T-cell (primary cell): Measurements from ENCODE around the gene ALPK3. TPM values are rescaled to one million over a fixed set of nuclear protein-coding genes. Genes with fewer than 3 reads are reported as not detected.

Source experiments
- ATAC-seq, 4 experiments: fragments of 200-7000 bp in 3 of 4; fragments of 150-1000 bp in 1 of 4; cut with Tn5 transposase; replicated peaks in 1 of 4; 1 replicate in 3 of 4; 2 replicates in 1 of 4; pipeline ENCODE4 v1.10.0; 2021; ENCODE audit warnings: moderate library complexity in 3 of 4, mild to moderate bottlenecking in 2 of 4, moderate number of reproducible peaks in 1 of 4
- CTCF ChIA-PET, 2 donors: fragments of 300-600 bp; sonication (Branson Sonifier 250); formaldehyde crosslinking; loops; one replicate each; lab custom pipeline; 2022; ENCODE audit warnings: antibody characterized with exemption in 2 of 2; lab: Charles Lee
- POLR2A ChIA-PET, 2 donors: fragments of 300-600 bp; sonication (Branson Sonifier 250); formaldehyde crosslinking; loops; one replicate each; lab custom pipeline; 2022; ENCODE audit warnings: antibody characterized with exemption in 2 of 2; lab: Charles Lee
- DNase-seq, 35 experiments: peaks; one replicate each; pipeline versions ENCODE4 v3.0.0 to v3.0.0-alpha.2; 2013 to 2023
- H3K27ac ChIP-seq: one replicate; pipeline ENCODE4 v1.5.1; 2013; ENCODE audit warnings: low read length
- H3K27me3 ChIP-seq, 2 experiments: replicated peaks in 1 of 2; 1 replicate in 1 of 2; 2 replicates in 1 of 2; pipeline versions ENCODE4 v1.6.1 to v1.7.0; 2013; ENCODE audit warnings: low read length in 1 of 2, mixed read lengths in 1 of 2; ENCODE audit not compliant: control insufficient read depth in 2 of 2, insufficient read depth in 2 of 2; ENCODE audit errors: extremely low read depth in 1 of 2
- H3K36me3 ChIP-seq, 2 donors: 1 replicate in 1 of 2; 2 replicates in 1 of 2; pipeline versions ENCODE4 v1.6.1 to v1.7.0; 2013; ENCODE audit warnings: low read length in 1 of 2; ENCODE audit not compliant: control insufficient read depth in 2 of 2, insufficient read depth in 1 of 2; ENCODE audit errors: extremely low read depth in 1 of 2
- H3K4me1 ChIP-seq, 2 experiments: 1 replicate in 1 of 2; 2 replicates in 1 of 2; pipeline versions ENCODE4 v1.6.1 to v1.7.0; 2013; ENCODE audit warnings: low read length in 2 of 2, mixed read lengths in 1 of 2; ENCODE audit not compliant: insufficient read depth in 2 of 2, control insufficient read depth in 1 of 2; ENCODE audit errors: extremely low read depth in 1 of 2
- H3K4me3 ChIP-seq, 2 donors: 1 replicate in 1 of 2; 2 replicates in 1 of 2; pipeline versions ENCODE4 v1.5.1 to v1.7.0; 2013; ENCODE audit warnings: mild to moderate bottlenecking in 2 of 2, low read length in 1 of 2, moderate library complexity in 1 of 2; ENCODE audit not compliant: control insufficient read depth in 1 of 2; ENCODE audit errors: extremely low read depth in 1 of 2
- H3K9me3 ChIP-seq: 2 replicates; pipeline ENCODE4 v1.7.0; 2013
- H3K27ac Mint-ChIP-seq, 2 donors: one replicate each; pipeline ENCODE4 v1.8.0; 2020 to 2021; ENCODE audit warnings: mild to moderate bottlenecking in 2 of 2, mixed read lengths in 2 of 2
- H3K27me3 Mint-ChIP-seq, 2 donors: one replicate each; pipeline ENCODE4 v1.8.0; 2021 to 2022; ENCODE audit warnings: mixed read lengths in 2 of 2
- H3K36me3 Mint-ChIP-seq: one replicate; pipeline ENCODE4 v1.8.0; 2021; ENCODE audit warnings: mixed read lengths
- H3K4me1 Mint-ChIP-seq, 3 donors: one replicate each; pipeline ENCODE4 v1.8.0; 2020 to 2022; ENCODE audit warnings: mixed read lengths in 3 of 3, mild to moderate bottlenecking in 1 of 3
- H3K4me3 Mint-ChIP-seq, 3 donors: one replicate each; pipeline ENCODE4 v1.8.0; 2020 to 2022; ENCODE audit warnings: mild to moderate bottlenecking in 3 of 3, mixed read lengths in 3 of 3, moderate library complexity in 3 of 3
- H3K9me3 Mint-ChIP-seq, 3 donors: one replicate each; pipeline ENCODE4 v1.8.0; 2020 to 2022; ENCODE audit warnings: mixed read lengths in 3 of 3
- whole genome bisulfite sequencing: methylation state at CpG from one replicate; pipeline ENCODE4 v1.1.5; 2013; ENCODE audit warnings: missing lambda C conversion rate; ENCODE audit not compliant: insufficient coverage; 5-methylcytosine and 5-hydroxymethylcytosine counted together
- total RNA-seq, 35 experiments: library from RNA in 6 of 35; stranded (reverse) in 6 of 35; fragments of 120-200 nt in 1 of 35; gene quantifications; one replicate each; pipeline versions ENCODE4 v1.2.1 to v1.2.4 and lab custom pipeline; 2013 to 2026

The ALPK3 gene
- total RNA-seq, 5 donors from 2014 or later (not counting 1 experiment from before 2014, with no cell fraction given) = 0.16 to 0.82 (median 0.22) TPM

GRCh38 chr15:84891339-84891738 is 74.2 kb downstream of the ALPK3 start:
- Mint-ChIP-seq H3K27me3 (peaks cover 4 to 6% of the 10 kb centered on the region in 2 donors), H3K4me3 (no peak overlapping the region), H3K36me3 (no peaks in the 10 kb centered on the region), H3K27ac (no peak overlapping the region), H3K4me1 (no peaks in the 10 kb centered on the region), H3K9me3 (no peaks in the 10 kb centered on the region)
- CTCF ChIA-PET = no interaction called here
- WGBS = 77% methylated on average over 6 of the region's 6 CpGs
- Histone ChIP-seq H3K36me3 (no peaks in the 10 kb centered on the region), H3K9me3 (no peaks in the 10 kb centered on the region), H3K4me1 (no peaks in the 10 kb centered on the region), H3K27me3 (peaks cover 0 to 40% of the 10 kb centered on the region in 2 experiments), H3K4me3 (no peak overlapping the region), H3K27ac (no peak overlapping the region)
- ATAC-seq = no peak
- POLR2A ChIA-PET = no interaction called here
- no peak for DNase-seq

DNA sequence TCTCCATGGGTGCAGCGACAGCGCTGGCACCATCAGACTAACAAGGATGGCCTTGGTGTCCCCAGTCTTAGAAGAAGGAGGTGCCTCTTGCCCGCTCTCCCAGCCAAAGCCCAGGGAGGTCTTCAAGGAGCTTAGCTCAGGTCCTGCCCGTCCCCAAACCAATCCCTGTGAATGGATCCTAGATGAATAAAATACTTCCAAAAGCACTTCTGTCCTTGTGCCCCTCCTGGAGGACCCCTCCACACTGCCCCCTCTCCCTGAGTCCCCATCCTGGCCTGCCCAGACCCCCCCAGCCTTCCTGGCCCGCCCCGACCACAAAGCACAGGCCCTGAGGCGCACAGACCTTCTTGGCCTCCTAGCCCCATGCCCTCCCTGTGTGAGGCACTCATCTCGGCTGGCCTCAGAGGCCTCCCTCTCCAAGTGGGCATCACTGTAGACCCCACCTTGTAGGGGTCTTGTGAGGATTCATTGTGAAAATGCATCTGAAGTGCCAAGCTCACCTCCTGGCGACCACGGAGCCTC is 75.7 kb downstream of the ALPK3 start:
- no peak overlapping the region for H3K27ac ChIP-seq
- no peaks in the 10 kb centered on the region for H3K9me3 Mint-ChIP-seq
- no peak overlapping the region for H3K27ac Mint-ChIP-seq
- no peaks in the 10 kb centered on the region for H3K9me3 ChIP-seq
- ATAC-seq (no peak), DNase-seq (no peak)
- H3K4me3 Mint-ChIP-seq = no peak overlapping the region
- no peak overlapping the region for H3K4me3 ChIP-seq
- H3K4me1 ChIP-seq = no peaks in the 10 kb centered on the region
- no peaks in the 10 kb centered on the region for H3K36me3 ChIP-seq
- ChIA-PET CTCF (no interaction called here), POLR2A (no interaction called here)
- H3K27me3 Mint-ChIP-seq = peaks cover 6 to 12% of the 10 kb centered on the region in 2 donors
- no peaks in the 10 kb centered on the region for H3K36me3 Mint-ChIP-seq
- H3K27me3 ChIP-seq = peaks cover 0 to 36% of the 10 kb centered on the region in 2 experiments
- no peaks in the 10 kb centered on the region for H3K4me1 Mint-ChIP-seq
- WGBS = 85% methylated on average over 5 of the region's 10 CpGs

- Histone ChIP-seq H3K9me3 (no peaks in the 10 kb centered on the region), H3K4me3 (no peak overlapping the region), H3K36me3 (no peaks in the 10 kb centered on the region), H3K27me3 (peaks cover 0 to 30% of the 10 kb centered on the region in 2 experiments), H3K27ac (no peak overlapping the region), H3K4me1 (no peaks in the 10 kb centered on the region)
- no peak overlapping the region for H3K4me3 Mint-ChIP-seq
- no peak overlapping the region for H3K27ac Mint-ChIP-seq
- no peaks in the 10 kb centered on the region for H3K36me3 Mint-ChIP-seq
- no peak for DNase-seq
- ATAC-seq = no peak
- CTCF ChIA-PET = no interaction called here
- H3K4me1 Mint-ChIP-seq = no peaks in the 10 kb centered on the region
- peaks cover 0 to 1% (median 0%) of the 10 kb centered on the region in 3 donors for H3K9me3 Mint-ChIP-seq
- WGBS = 73% methylated on average over 10 of the region's 10 CpGs
- POLR2A ChIA-PET = no interaction called here
- peaks cover 6 to 12% of the 10 kb centered on the region in 2 donors for H3K27me3 Mint-ChIP-seq
Measured at GRCh38 chr15:84893607-84894006, 76.5 kb downstream of the ALPK3 start.

DNA sequence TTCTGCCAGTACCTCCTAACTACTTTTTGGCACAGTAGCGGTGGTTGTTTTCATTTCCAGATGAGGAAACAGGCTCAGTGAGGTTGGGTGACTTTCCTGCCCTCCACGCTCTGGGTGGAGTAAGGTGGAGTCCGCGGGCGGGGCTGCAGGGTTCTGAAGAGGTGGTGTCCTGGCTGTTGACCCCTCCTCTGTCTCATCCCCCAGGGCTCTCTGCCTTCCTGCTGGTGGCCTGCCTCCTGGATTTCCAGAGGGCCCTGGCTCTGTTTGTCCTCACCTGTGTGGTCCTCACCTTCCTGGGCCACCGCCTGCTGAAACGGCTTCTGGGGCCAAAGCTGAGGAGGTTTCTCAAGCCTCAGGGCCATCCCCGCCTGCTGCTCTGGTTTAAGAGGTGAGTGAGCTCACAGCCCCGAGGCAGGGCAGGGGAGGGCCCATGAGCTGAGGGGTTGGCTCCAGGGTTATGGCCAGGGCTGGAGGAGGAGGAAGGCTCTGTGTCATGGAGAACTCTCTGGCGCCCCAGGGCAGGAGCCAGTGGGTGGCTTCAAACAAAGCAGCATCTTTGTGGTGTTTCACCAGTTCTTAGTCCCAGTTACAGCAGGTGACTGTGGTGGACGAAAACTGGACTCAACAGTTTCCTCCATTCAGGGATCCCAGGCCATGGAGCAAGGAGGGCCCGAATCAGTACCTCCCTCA is 77.7 kb downstream of the ALPK3 start:
- Mint-ChIP-seq H3K36me3 (no peaks in the 10 kb centered on the region), H3K4me1 (no peaks in the 10 kb centered on the region), H3K9me3 (peaks cover 0 to 10% (median 0%) of the 10 kb centered on the region in 3 donors), H3K27me3 (peaks cover 12 to 13% of the 10 kb centered on the region in 2 donors), H3K4me3 (no peak overlapping the region), H3K27ac (no peak overlapping the region)
- H3K27ac ChIP-seq = no peak overlapping the region
- no peak for DNase-seq
- H3K9me3 ChIP-seq = no peaks in the 10 kb centered on the region
- no peaks in the 10 kb centered on the region for H3K36me3 ChIP-seq
- ATAC-seq = no peak
- H3K4me3 ChIP-seq = no peak overlapping the region
- no peaks in the 10 kb centered on the region for H3K4me1 ChIP-seq
- peaks cover 0 to 29% of the 10 kb centered on the region in 2 experiments for H3K27me3 ChIP-seq
- POLR2A ChIA-PET = interaction anchor here in 1 of 2 donors (0.6 kb wide), 1 partner anchor 116 kb away, joined by 3 read pairs; no protein-coding TSS in a partner anchor
- CTCF ChIA-PET = no interaction called here
- WGBS = 76% methylated on average over 4 of the region's 12 CpGs

DNA sequence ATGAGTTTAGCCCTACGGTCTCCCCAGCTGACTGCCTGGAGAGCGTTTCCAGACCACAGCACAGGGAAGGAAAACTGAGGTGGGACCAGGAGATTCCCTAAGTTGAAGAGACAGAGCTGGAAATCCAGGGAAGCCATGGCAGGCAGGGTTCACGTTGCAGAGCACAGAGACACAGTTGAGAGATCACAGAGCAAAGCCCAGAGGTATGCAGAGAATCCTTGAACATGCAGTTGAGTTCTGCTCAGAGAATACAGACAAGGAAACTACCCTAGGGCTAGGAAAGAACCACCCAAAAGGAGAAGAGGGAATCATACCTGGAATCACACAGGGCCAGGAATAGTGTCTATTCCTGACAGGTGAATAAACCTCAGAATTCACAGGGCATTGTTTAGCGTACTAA is 81.6 kb downstream of the ALPK3 start:
- peaks cover 8 to 11% of the 10 kb centered on the region in 2 donors for H3K27me3 Mint-ChIP-seq
- no peak overlapping the region for H3K4me3 ChIP-seq
- WGBS = 84% methylated on average over 3 of the region's 4 CpGs
- no peaks in the 10 kb centered on the region for H3K4me1 ChIP-seq
- H3K27me3 ChIP-seq = peaks cover 0 to 16% of the 10 kb centered on the region in 2 experiments
- H3K4me3 Mint-ChIP-seq = no peak overlapping the region
- H3K27ac ChIP-seq = no peak overlapping the region
- ChIA-PET POLR2A (no interaction called here), CTCF (no interaction called here)
- no peaks in the 10 kb centered on the region for H3K9me3 ChIP-seq
- peaks cover 0 to 10% (median 0%) of the 10 kb centered on the region in 3 donors for H3K9me3 Mint-ChIP-seq
- no peak for ATAC-seq
- DNase-seq = no peak
- H3K36me3 Mint-ChIP-seq = no peaks in the 10 kb centered on the region
- H3K4me1 Mint-ChIP-seq = no peaks in the 10 kb centered on the region
- H3K27ac Mint-ChIP-seq = no peak overlapping the region
- no peaks in the 10 kb centered on the region for H3K36me3 ChIP-seq

DNA sequence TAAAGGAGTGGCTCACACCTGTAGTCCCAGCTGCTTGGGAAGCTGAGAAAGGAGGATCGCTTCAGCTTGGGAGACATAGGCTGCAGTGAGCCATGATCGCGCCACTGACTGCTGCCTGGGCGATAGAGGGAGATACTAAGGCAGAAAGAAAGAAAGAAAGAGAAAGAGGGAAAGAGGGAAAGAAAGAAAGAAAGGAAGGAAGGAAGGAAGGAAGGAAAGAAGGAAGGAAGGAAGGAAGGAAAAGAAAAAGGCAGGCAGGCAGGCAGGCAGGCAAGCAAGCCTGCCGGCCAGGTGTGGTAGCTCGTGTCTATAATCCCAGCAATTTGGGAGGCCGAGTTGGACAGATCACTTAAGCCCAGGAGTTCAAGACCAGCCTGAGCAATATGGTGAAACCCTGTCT is 82.6 kb downstream of the ALPK3 start:
- no peaks in the 10 kb centered on the region for H3K9me3 ChIP-seq
- no peaks in the 10 kb centered on the region for H3K36me3 ChIP-seq
- DNase-seq = no peak
- H3K27me3 ChIP-seq = peaks cover 0 to 11% of the 10 kb centered on the region in 2 experiments
- H3K4me3 ChIP-seq = no peak overlapping the region
- Mint-ChIP-seq H3K27ac (no peak overlapping the region), H3K4me1 (no peaks in the 10 kb centered on the region), H3K9me3 (peaks cover 0 to 10% (median 0%) of the 10 kb centered on the region in 3 donors), H3K4me3 (no peak overlapping the region), H3K36me3 (no peaks in the 10 kb centered on the region), H3K27me3 (peaks cover 7 to 8% of the 10 kb centered on the region in 2 donors)
- CTCF ChIA-PET = no interaction called here
- no peak for ATAC-seq
- 81% methylated on average over 6 of the region's 7 CpGs for WGBS
- no peak overlapping the region for H3K27ac ChIP-seq
- POLR2A ChIA-PET = no interaction called here
- no peaks in the 10 kb centered on the region for H3K4me1 ChIP-seq
